ENCODE results near the gene TFG.

DNA sequence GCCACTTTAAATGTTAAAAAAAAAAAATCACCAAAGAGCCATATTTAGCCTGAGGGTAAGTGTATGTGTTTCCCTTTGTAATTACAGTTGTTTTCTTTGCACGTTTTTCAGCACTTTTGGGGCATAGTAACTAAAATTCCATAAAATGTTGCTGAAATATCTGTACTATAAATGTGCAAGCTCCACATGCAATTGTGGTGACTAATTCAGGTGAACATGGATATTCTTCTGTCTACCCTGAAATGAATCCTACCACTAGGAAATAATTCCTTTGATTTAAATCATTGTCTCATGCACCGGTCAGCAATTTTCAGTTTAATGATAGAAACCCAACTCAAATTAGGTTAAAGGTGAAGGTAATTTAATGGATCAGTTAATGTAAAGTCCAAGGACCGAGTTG, 13.1 kb upstream of the TFG start:
- TF ChIP-seq, protein P1, sequence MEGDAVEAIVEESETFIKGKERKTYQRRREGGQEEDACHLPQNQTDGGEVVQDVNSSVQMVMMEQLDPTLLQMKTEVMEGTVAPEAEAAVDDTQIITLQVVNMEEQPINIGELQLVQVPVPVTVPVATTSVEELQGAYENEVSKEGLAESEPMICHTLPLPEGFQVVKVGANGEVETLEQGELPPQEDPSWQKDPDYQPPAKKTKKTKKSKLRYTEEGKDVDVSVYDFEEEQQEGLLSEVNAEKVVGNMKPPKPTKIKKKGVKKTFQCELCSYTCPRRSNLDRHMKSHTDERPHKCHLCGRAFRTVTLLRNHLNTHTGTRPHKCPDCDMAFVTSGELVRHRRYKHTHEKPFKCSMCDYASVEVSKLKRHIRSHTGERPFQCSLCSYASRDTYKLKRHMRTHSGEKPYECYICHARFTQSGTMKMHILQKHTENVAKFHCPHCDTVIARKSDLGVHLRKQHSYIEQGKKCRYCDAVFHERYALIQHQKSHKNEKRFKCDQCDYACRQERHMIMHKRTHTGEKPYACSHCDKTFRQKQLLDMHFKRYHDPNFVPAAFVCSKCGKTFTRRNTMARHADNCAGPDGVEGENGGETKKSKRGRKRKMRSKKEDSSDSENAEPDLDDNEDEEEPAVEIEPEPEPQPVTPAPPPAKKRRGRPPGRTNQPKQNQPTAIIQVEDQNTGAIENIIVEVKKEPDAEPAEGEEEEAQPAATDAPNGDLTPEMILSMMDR (IDR thresholded peaks at IDR 0.05), result no peak
- TF ChIP-seq POLR2A (IDR thresholded peaks at IDR 0.05), result no peak

Measured in thyroid gland (tissue), 4 donors.